HCT116 (cell line): ENCODE data around the gene IGFBP4. TPM values are rescaled to one million over a fixed set of nuclear protein-coding genes. Genes with fewer than 3 reads are reported as not detected.

Source experiments
- ATAC-seq: fragments of 200-7000 bp; cut with Tn5 transposase; 2 replicates; pipeline ENCODE4 v1.9.1; 2020; ENCODE audit warnings: mild to moderate bottlenecking, moderate library complexity
- BruUV-seq: library from RNA; stranded (reverse); fragments of 400-500 nt; replicated peaks from 2 replicates; lab custom pipeline; 2021; lab: Mats Ljungman, UMichigan
- CTCF ChIA-PET: fragments of 300-600 bp; sonication (Branson Sonifier 250); formaldehyde crosslinking; loops from one replicate; lab custom pipeline; 2021; ENCODE audit warnings: antibody characterized with exemption; lab: Charles Lee
- POLR2A ChIA-PET: fragments of 300-600, 350-600 bp; sonication (Branson Sonifier 250); formaldehyde crosslinking; loops from one replicate; lab custom pipeline; 2021; ENCODE audit warnings: antibody characterized with exemption; lab: Charles Lee
- RAD21 ChIA-PET, 2 experiments: fragments of 300-600 bp; sonication (Branson Sonifier 250); formaldehyde crosslinking; loops; one replicate each; lab custom pipeline; 2023; ENCODE audit warnings: low total read pairs in 2 of 2; ENCODE audit not compliant: uncharacterized antibody in 2 of 2, unreplicated experiment in 2 of 2, low non-redundant PET in 1 of 2; lab: Charles Lee
- DNase-seq: peaks from one replicate; pipeline ENCODE4 v3.0.0-alpha.2; 2010; ENCODE audit warnings: low read depth, low spot score
- H2AFZ ChIP-seq: fragments of 200-600 bp; shearing (Covaris generic), sonication (generic); 2 replicates; pipeline ENCODE4 v1.6.1; 2017; ENCODE audit warnings: low read depth, mixed run types, mixed read lengths, antibody characterized with exemption, low read length; ENCODE audit not compliant: poor library complexity, severe bottlenecking
- H3K27ac ChIP-seq: 2 replicates; pipeline ENCODE4 v1.5.1; 2012; ENCODE audit warnings: low read depth, low read length
- H3K27me3 ChIP-seq: fragments of 200-600 bp; sonication (generic); 2 replicates; pipeline ENCODE4 v1.6.1; 2016; ENCODE audit warnings: mixed run types, low read length, mixed read lengths; ENCODE audit not compliant: insufficient read depth
- H3K36me3 ChIP-seq, 2 experiments: fragments of 200-500 bp in 1 of 2; fragments of 200-600 bp in 1 of 2; sonication (Bioruptor generic) in 1 of 2; sonication (generic) in 1 of 2; 2 replicates each; pipeline versions ENCODE4 v1.5.1 to v1.6.1; 2014 to 2016; ENCODE audit warnings: low read length in 2 of 2, inconsistent platforms in 1 of 2, mixed read lengths in 1 of 2, mixed run types in 1 of 2; ENCODE audit not compliant: insufficient read depth in 2 of 2, control insufficient read depth in 1 of 2
- H3K4me1 ChIP-seq, 2 experiments: fragments of 200-600 bp in 1 of 2; sonication (generic) in 1 of 2; 2 replicates each; pipeline versions ENCODE4 v1.5.1 to v1.6.1; 2012 to 2017; ENCODE audit warnings: low read length in 2 of 2, inconsistent platforms in 1 of 2, mild to moderate bottlenecking in 1 of 2, mixed read lengths in 1 of 2, mixed run types in 1 of 2, moderate library complexity in 1 of 2; ENCODE audit not compliant: insufficient read depth in 2 of 2, control insufficient read depth in 1 of 2
- H3K4me2 ChIP-seq: fragments of 200-600 bp; sonication (generic); 2 replicates; pipeline ENCODE4 v1.6.1; 2017; ENCODE audit warnings: mixed run types, low read length, mixed read lengths
- H3K4me3 ChIP-seq, 2 experiments: fragments of 200-600 bp in 1 of 2; sonication (generic) in 1 of 2; replicated peaks in 1 of 2; 2 replicates each; pipeline ENCODE4 v1.5.1; 2011 to 2016; ENCODE audit warnings: low read length in 2 of 2, control low read depth in 1 of 2, low read depth in 1 of 2, mild to moderate bottlenecking in 1 of 2, mixed read lengths in 1 of 2, mixed run types in 1 of 2
- H3K79me2 ChIP-seq: fragments of 200-600 bp; sonication (generic); 2 replicates; pipeline ENCODE4 v1.6.1; 2017; ENCODE audit warnings: mild to moderate bottlenecking, mixed run types, low read length, moderate library complexity, mixed read lengths; ENCODE audit not compliant: insufficient read depth
- H3K9ac ChIP-seq: fragments of 200-600 bp; sonication (generic); 2 replicates; pipeline ENCODE4 v1.6.1; 2016; ENCODE audit warnings: low read length, mixed read lengths
- H3K9me2 ChIP-seq: fragments of 200-600 bp; sonication (generic), shearing (Covaris generic); 2 replicates; pipeline ENCODE4 v1.6.1; 2017; ENCODE audit warnings: mixed run types, mild to moderate bottlenecking, moderate library complexity; ENCODE audit not compliant: insufficient read depth
- H3K9me3 ChIP-seq, 2 experiments: fragments of 200-500 bp in 1 of 2; fragments of 200-600 bp in 1 of 2; sonication (Bioruptor generic) in 1 of 2; sonication (generic) in 1 of 2; 2 replicates each; pipeline ENCODE4 v1.6.1; 2014 to 2017; ENCODE audit warnings: low read length in 2 of 2, mixed read lengths in 2 of 2, inconsistent platforms in 1 of 2, low read depth in 1 of 2, mild to moderate bottlenecking in 1 of 2, mixed run types in 1 of 2, moderate library complexity in 1 of 2; ENCODE audit not compliant: control insufficient read depth in 1 of 2, insufficient read depth in 1 of 2
- H4K20me1 ChIP-seq: fragments of 200-600 bp; sonication (generic), shearing (Covaris generic); 2 replicates; pipeline ENCODE4 v1.6.1; 2017; ENCODE audit warnings: mixed run types, mild to moderate bottlenecking, moderate library complexity; ENCODE audit not compliant: insufficient read depth
- CBX3 ChIP-seq: IDR thresholded peaks from 2 replicates; pipeline ENCODE4 v1.6.1; 2012; ENCODE audit warnings: low read depth
- CEBPB ChIP-seq: IDR thresholded peaks from 2 replicates; pipeline ENCODE4 v1.6.1; 2012; ENCODE audit warnings: low read depth
- ELF1 ChIP-seq: IDR thresholded peaks from 2 replicates; pipeline ENCODE4 v1.6.1; 2012; ENCODE audit warnings: low read depth, borderline replicate concordance
- EZH2 ChIP-seq: fragments of 200-600 bp; sonication (generic); IDR thresholded peaks from 2 replicates; pipeline ENCODE4 v1.6.1; 2017; ENCODE audit warnings: antibody characterized with exemption, mixed run types
- EZH2phosphoT487 ChIP-seq: fragments of 200-600 bp; IDR thresholded peaks from 2 replicates; pipeline ENCODE4 v1.6.1; 2018; ENCODE audit warnings: antibody characterized with exemption, borderline replicate concordance
- POLR2A ChIP-seq: IDR thresholded peaks from 2 replicates; pipeline ENCODE4 v1.7.0; 2011; ENCODE audit warnings: borderline replicate concordance; ENCODE audit not compliant: insufficient read depth, insufficient read length; ENCODE audit errors: extremely low read depth
- POLR2AphosphoS5 ChIP-seq: IDR thresholded peaks from 2 replicates; pipeline ENCODE4 v1.6.1; 2011; ENCODE audit warnings: mild to moderate bottlenecking, low read depth, low read length, moderate library complexity
- SRF ChIP-seq: IDR thresholded peaks from 2 replicates; pipeline ENCODE4 v1.6.1; 2012; ENCODE audit warnings: low read depth
- ZFX ChIP-seq: fragments of 450-650 bp; IDR thresholded peaks from 2 replicates; pipeline ENCODE4 v1.6.1; 2017
- ZNF274 ChIP-seq: fragments of 200-500 bp; sonication (Bioruptor generic); IDR thresholded peaks from 2 replicates; pipeline ENCODE4 v1.6.1; 2014; ENCODE audit warnings: mild to moderate bottlenecking, low read depth, low read length, inconsistent platforms
- intact Hi-C: fragments of 100-400 bp; cut with micrococcal nuclease; formaldehyde crosslinking; loops from 2 replicates; pipeline ENCODE4 v1.10.0; 2022
- total RNA-seq: library from RNA; stranded (reverse); gene quantifications from one replicate; pipeline ENCODE4 v1.2.1, GENCODE V29; 2021; ENCODE audit not compliant: unreplicated experiment
- TF ChIP-seq, protein P1 (sequence below), 3 experiments: fragments of 200-600 bp in 1 of 3; sonication (generic) in 1 of 3; IDR thresholded peaks in 2 of 3; conservative IDR thresholded peaks in 1 of 3; 2 replicates each; pipeline ENCODE4 v1.5.1; 2012 to 2017; ENCODE audit warnings: low read depth in 2 of 3, low read length in 2 of 3, antibody characterized with exemption in 1 of 3, borderline replicate concordance in 1 of 3, control low read depth in 1 of 3, mild to moderate bottlenecking in 1 of 3, mixed read lengths in 1 of 3, mixed run types in 1 of 3, moderate library complexity in 1 of 3; ENCODE audit not compliant: insufficient read depth in 1 of 3
- TF ChIP-seq, protein P2 (sequence below): IDR thresholded peaks from 2 replicates; pipeline ENCODE4 v1.6.1; 2012; ENCODE audit warnings: low read depth
- TF ChIP-seq, protein P3 (sequence below): IDR thresholded peaks from 2 replicates; pipeline ENCODE4 v1.6.1; 2012

IGFBP4 gene
- total RNA-seq, 1 experiment from 2014 or later: 2.0 TPM

DNA sequence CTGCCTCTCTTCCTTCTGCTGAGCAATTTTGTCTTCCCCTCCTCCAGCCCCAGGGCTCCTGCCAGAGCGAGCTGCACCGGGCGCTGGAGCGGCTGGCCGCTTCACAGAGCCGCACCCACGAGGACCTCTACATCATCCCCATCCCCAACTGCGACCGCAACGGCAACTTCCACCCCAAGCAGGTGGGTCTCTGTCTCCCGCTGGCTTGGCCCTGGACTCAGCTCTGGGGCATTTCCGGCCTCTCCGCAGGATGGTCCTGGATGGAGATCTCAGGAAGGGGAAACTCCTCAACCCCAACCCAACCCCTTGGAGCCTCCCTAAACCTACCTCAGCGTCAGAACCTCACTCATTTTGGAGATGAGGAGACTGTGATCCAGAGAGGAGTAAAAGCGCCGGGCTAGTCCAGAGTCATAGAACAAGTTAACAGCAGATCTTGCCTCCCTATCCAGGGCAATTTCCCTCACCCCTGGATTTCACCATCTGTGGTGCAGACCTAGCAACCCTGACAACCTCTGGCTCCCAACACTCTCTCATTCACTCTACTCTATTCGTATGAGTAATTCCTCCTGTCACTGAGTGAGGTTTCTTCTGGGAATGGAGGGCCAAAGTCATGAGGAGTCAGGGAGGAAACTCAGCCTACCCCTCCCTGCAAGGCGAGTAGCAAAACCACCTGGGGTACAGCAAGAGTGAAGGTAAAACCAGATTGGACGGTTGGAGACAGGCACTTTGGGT is 10.8 kb downstream of the IGFBP4 start:
- intact Hi-C loops: no loop called here
- Histone ChIP-seq H3K27me3 (no peaks in the 10 kb centered on the region), H3K9me2 (no peaks in the 10 kb centered on the region), H3K4me2 (no peak overlapping the region), H3K4me1 (peaks cover 0 to 33% of the 10 kb centered on the region in 2 experiments; a peak in 2 of 4 replicates), H3K9ac (no peak overlapping the region), H3K27ac (no peak overlapping the region), H2AFZ (no peak overlapping the region), H3K4me3 (no peak overlapping the region), H3K79me2 (no peaks in the 10 kb centered on the region), H3K36me3 (no peaks in the 10 kb centered on the region), H3K9me3 (no peaks in the 10 kb centered on the region), H4K20me1 (no peaks in the 10 kb centered on the region)
- TF ChIP-seq, protein P1, sequence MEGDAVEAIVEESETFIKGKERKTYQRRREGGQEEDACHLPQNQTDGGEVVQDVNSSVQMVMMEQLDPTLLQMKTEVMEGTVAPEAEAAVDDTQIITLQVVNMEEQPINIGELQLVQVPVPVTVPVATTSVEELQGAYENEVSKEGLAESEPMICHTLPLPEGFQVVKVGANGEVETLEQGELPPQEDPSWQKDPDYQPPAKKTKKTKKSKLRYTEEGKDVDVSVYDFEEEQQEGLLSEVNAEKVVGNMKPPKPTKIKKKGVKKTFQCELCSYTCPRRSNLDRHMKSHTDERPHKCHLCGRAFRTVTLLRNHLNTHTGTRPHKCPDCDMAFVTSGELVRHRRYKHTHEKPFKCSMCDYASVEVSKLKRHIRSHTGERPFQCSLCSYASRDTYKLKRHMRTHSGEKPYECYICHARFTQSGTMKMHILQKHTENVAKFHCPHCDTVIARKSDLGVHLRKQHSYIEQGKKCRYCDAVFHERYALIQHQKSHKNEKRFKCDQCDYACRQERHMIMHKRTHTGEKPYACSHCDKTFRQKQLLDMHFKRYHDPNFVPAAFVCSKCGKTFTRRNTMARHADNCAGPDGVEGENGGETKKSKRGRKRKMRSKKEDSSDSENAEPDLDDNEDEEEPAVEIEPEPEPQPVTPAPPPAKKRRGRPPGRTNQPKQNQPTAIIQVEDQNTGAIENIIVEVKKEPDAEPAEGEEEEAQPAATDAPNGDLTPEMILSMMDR (IDR thresholded peaks at IDR 0.05 in 2 of 3, conservative IDR thresholded peaks at IDR 0.05 in 1 of 3; ENCODE audit: borderline replicate concordance in 1 of 3, insufficient read depth in 1 of 3, low read depth in 2 of 3, low read length in 2 of 3): no peak
- TF ChIP-seq SRF (no peak), CBX3 (no peak), POLR2AphosphoS5 (no peak), EZH2 (no peak), ELF1 (no peak), ZNF274 (no peak), POLR2A (no peak), CEBPB (no peak), ZFX (no peak), EZH2phosphoT487 (no peak)
- TF ChIP-seq, protein P2, sequence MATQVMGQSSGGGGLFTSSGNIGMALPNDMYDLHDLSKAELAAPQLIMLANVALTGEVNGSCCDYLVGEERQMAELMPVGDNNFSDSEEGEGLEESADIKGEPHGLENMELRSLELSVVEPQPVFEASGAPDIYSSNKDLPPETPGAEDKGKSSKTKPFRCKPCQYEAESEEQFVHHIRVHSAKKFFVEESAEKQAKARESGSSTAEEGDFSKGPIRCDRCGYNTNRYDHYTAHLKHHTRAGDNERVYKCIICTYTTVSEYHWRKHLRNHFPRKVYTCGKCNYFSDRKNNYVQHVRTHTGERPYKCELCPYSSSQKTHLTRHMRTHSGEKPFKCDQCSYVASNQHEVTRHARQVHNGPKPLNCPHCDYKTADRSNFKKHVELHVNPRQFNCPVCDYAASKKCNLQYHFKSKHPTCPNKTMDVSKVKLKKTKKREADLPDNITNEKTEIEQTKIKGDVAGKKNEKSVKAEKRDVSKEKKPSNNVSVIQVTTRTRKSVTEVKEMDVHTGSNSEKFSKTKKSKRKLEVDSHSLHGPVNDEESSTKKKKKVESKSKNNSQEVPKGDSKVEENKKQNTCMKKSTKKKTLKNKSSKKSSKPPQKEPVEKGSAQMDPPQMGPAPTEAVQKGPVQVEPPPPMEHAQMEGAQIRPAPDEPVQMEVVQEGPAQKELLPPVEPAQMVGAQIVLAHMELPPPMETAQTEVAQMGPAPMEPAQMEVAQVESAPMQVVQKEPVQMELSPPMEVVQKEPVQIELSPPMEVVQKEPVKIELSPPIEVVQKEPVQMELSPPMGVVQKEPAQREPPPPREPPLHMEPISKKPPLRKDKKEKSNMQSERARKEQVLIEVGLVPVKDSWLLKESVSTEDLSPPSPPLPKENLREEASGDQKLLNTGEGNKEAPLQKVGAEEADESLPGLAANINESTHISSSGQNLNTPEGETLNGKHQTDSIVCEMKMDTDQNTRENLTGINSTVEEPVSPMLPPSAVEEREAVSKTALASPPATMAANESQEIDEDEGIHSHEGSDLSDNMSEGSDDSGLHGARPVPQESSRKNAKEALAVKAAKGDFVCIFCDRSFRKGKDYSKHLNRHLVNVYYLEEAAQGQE: no peak
- TF ChIP-seq, protein P3, sequence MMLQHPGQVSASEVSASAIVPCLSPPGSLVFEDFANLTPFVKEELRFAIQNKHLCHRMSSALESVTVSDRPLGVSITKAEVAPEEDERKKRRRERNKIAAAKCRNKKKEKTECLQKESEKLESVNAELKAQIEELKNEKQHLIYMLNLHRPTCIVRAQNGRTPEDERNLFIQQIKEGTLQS: no peak
- DNase-seq (no peak), ATAC-seq (no peak)
- POLR2A ChIA-PET: interaction anchor here (1.6 kb wide), 1 partner anchor 36 kb away, joined by 3 read pairs; the partner anchor contains the start of gene TOP2A
- BruUV-seq: no TSS peak
- CTCF ChIA-PET: interaction anchor here (1.1 kb wide), 1 partner anchor 13 kb away, joined by 3 read pairs; no protein-coding TSS in a partner anchor
- RAD21 ChIA-PET: no interaction called here
